Stimulated activated CD4-positive, alpha-beta T cell treated with anti-CD3 and anti-CD28 coated beads, TNF-alpha, amount 100 ng/mL, for 24 hours (primary cell): Measurements from ENCODE around the gene HSF4.

Experiments used
- DNase-seq, 3 experiments: peaks; one replicate each; pipeline ENCODE4 v3.0.0-alpha.2; 2020; ENCODE audit warnings: low read depth in 3 of 3

The HSF4 gene

GRCh38 chr16:67166598-67167168, 2.1 kb downstream of the HSF4 start:
- DNase-seq: no peak

DNA sequence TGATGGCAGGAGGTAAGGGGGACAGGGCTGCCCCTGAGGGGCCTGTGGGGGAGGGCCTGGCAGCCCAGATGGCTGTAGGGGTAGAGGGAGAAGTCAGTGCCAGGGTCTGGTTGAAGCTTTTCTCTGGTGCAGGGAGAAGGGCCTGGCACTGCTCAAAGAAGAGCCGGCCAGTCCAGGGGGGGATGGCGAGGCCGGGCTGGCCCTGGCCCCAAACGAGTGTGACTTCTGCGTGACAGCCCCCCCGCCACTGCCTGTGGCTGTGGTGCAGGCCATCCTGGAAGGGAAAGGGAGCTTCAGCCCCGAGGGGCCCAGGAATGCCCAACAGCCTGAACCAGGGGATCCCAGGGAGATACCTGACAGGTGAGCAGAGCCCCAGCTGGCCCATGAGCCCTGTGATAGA, 3.0 kb downstream of the HSF4 start:
- no peak for DNase-seq

- DNase-seq: no peak
Observed at GRCh38 chr16:67169011-67169451, 4.5 kb downstream of the HSF4 start.

DNA sequence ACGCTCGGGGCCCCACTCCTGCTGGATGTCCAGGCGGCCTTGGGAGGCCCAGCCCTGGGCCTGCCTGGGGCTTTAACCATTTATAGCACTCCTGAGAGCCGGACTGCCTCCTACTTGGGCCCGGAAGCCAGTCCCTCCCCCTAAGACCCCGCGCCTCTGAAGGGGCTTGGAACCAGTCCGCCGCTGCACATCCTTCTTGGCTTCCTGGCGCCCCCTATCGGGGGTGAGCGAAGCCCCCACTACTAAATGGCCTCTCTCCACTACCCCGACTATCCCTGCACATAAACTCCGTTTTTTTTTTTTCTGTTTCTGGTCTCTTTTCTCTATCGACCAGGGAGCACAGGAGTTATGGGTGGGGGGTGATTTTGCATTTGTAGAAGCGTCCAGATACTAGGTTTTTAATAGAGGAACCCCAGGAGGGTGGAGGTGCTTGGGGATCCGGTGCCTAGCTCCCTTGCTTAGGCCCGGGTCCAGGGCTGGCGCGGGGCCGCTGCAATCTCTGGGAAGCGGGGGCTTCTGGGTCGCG, 5.2 kb downstream of the HSF4 start:
- DNase-seq: no peak

GRCh38 chr16:67170168-67170948, 5.8 kb downstream of the HSF4 start, which contains the start of gene NOL3:
Gene NOL3 (plus strand): TSS chr16:67170538.
- peak in 1 of 3 experiments; percentile 70 for DNase-seq

- DNase-seq: no peak
Observed at GRCh38 chr16:67170949-67171649, 6.6 kb downstream of the HSF4 start.

GRCh38 chr16:67173323-67173722, 8.8 kb downstream of the HSF4 start:
- no peak for DNase-seq

- peak in 1 of 3 experiments; percentile 66 for DNase-seq
Observed at GRCh38 chr16:67173808-67174705, 9.5 kb downstream of the HSF4 start.

DNA sequence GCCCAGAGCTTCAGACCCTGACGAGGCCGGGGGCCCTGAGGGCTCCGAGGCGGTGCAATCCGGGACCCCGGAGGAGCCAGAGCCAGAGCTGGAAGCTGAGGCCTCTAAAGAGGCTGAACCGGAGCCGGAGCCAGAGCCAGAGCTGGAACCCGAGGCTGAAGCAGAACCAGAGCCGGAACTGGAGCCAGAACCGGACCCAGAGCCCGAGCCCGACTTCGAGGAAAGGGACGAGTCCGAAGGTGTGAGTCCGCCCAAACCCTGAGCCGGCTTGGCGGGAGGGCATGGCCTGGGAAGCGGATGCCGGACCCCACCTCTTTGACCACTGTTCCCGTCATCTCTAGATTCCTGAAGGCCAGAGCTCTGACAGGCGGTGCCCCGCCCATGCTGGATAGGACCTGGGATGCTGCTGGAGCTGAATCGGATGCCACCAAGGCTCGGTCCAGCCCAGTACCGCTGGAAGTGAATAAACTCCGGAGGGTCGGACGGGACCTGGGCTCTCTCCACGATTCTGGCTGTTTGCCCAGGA, 10.2 kb downstream of the HSF4 start:
- no peak for DNase-seq

DNA sequence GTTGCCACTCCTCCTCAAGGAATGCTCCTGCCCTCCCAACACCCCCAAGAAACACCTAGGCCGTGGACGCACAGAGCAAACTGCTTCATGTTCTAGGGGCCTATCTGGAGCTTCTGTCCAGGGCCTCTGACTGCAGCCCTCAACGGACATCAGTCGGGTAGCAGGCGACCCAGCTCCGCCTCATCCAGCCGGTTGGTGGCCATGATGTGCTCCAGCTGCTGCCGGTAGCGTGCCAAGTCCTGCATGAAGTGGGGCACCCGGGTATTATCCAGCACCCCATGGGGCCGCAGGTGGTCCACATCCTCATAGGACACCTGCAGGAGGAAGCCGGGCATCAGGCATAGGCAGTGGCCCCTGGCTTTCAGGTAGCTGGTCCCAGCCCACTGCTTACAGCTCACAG, 12.1 kb downstream of the HSF4 start:
- DNase-seq: no peak

DNA sequence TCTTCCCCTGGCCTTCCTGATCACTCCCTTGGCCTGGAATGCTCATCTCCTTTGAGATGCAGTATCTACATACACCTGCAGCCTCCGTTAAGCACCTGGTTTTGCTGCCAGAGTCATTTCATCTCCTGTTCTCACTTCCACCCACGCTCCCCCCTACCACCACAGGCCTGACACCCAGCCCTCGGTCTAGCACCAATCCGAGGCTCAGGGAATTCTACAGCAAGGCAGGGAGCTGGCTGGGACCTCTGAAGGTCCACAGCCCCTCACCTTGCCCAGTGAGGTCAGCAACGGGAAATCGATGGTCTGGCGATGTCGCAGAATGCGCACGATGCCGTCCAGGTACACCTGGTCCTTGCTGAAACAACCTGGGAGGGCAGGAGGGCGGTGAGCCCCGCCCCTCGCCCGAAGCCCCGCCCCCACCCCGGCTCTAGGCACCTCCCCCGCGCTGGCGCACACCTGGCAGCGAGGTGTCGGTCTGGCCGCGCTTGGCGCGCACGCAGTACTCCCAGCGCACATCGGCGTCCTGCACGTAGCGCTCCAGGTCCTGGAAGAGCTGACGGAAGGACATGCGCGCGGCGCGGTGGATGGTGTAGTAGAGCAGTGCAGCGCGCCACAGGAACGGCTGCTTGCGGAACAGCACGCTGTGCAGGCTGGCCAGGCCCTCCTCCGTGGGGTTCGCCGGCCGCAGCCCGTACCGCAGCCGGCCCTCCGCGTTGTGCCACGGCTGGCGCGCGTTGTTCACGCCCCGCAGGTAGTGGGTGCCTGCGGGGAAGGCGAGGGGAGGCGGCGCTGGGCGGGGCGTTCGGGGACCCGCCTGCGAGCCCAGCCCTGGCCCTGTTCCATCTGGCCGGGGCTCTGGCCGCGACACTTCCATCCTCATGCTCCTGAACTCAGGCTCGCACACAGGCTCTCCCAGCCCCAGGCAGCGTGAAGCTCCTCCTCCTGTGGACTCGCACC, 13.5 kb downstream of the HSF4 start:
- peak in 1 of 3 experiments; percentile 55 for DNase-seq

GRCh38 chr16:67179421-67180080, 15.0 kb downstream of the HSF4 start:
- DNase-seq: no peak

DNA sequence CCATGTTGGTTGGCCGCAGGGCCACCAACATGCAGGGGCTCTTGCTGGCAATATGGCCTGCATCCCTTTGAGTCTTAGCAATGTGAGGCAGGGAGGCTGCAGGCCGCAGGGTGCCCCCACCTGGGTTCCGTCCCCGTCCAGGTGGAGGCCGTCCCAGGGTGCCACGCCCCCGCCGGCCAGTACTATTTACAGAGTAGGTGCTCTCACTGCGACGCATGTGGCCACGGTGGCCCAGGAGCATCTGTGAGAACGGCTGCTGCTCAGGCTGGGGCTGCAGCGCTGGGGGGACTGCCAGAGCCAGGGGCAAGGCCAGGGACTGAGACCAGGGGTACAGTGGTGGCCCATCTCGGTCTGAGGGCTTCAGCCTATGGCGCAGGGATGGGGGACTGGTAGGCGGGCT, 15.6 kb downstream of the HSF4 start:
- no peak for DNase-seq

GRCh38 chr16:67181346-67181745, 16.8 kb downstream of the HSF4 start:
- DNase-seq: no peak

DNA sequence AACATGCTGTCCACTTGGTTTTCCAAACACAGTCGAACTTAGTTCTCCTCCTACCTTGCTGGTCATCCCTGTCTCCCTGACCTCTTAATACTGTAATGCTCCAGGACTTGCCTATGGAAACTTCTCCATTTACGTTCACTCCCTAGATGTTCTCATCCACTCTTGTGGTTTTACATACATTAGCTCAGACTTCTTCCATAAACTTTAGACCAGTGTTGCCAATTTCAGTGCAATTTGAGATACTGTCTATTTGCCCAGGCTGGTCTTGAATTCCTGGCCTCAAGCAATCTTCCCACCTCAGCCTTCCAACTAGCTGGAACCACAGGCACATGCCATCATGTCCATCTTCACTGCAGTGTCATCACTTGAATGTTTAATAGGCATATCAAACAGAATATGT, 17.7 kb downstream of the HSF4 start:
- DNase-seq: no peak

DNA sequence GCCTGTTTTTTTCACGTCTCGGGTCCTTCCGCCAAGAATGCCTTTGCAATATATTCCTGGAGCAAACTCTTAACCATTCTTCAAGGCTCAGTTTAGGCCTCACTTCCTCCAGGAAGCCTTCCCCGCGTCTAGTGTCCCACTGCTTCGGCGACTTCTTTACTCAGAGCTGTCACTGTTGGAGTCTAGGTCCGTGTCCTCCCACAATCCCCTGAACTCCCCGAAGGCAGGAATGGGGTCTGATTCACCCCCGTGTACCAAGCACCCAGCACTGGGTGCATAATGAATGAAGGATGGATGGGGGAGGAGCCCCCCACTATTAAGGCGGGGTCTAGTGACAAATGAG, 18.7 kb downstream of the HSF4 start:
- DNase-seq: no peak

GRCh38 chr16:67183627-67184452, 19.3 kb downstream of the HSF4 start, which contains the start of gene MATCAP1:
Gene MATCAP1 (minus strand): TSS chr16:67183963. CDS start chr16:67180610, 3,353 bp downstream.
- peak; percentile 82 to 93 (median 90) for DNase-seq

- peak in 1 of 3 experiments; percentile 42 for DNase-seq
Observed at GRCh38 chr16:67184453-67184994, 20.0 kb downstream of the HSF4 start.
